GM21526 (cell line): ENCODE measurements around the gene HSPA12A.

Source experiments
- ATAC-seq: cut with Tn5 transposase; IDR thresholded peaks from one replicate; pipeline ENCODE4 v1.9.1; 2021; ENCODE audit warnings: moderate library complexity; ENCODE audit not compliant: unreplicated experiment, low FRiP score

The HSPA12A gene

GRCh38 chr10:116694927-116695268 is 47.5 kb downstream of the HSPA12A start:
- no peak for ATAC-seq

- no peak for ATAC-seq
Observed at GRCh38 chr10:116694243-116694926, 48.0 kb downstream of the HSPA12A start.

GRCh38 chr10:116692225-116692624 is 50.1 kb downstream of the HSPA12A start:
- no peak for ATAC-seq

- no peak for ATAC-seq
Observed at GRCh38 chr10:116691635-116692034, 50.7 kb downstream of the HSPA12A start.

GRCh38 chr10:116690356-116691322 is 51.7 kb downstream of the HSPA12A start:
- no peak for ATAC-seq

GRCh38 chr10:116689744-116690143 is 52.6 kb downstream of the HSPA12A start:
- no peak for ATAC-seq

- ATAC-seq = no peak
Observed at GRCh38 chr10:116688741-116689495, 53.4 kb downstream of the HSPA12A start.

- ATAC-seq = no peak
Observed at GRCh38 chr10:116688241-116688711, 54.1 kb downstream of the HSPA12A start.

GRCh38 chr10:116687633-116688032 is 54.7 kb downstream of the HSPA12A start:
- no peak for ATAC-seq

GRCh38 chr10:116686632-116687031 is 55.7 kb downstream of the HSPA12A start:
- no peak for ATAC-seq

GRCh38 chr10:116685807-116686206 is 56.6 kb downstream of the HSPA12A start:
- no peak for ATAC-seq

GRCh38 chr10:116684781-116685180 is 57.6 kb downstream of the HSPA12A start:
- no peak for ATAC-seq

- no peak for ATAC-seq
Observed at GRCh38 chr10:116683821-116684220, 58.5 kb downstream of the HSPA12A start.

- no peak for ATAC-seq
Observed at GRCh38 chr10:116683166-116683565, 59.2 kb downstream of the HSPA12A start.

- ATAC-seq = no peak
Observed at GRCh38 chr10:116679351-116679750, 63.0 kb downstream of the HSPA12A start.

GRCh38 chr10:116676633-116677032 is 65.7 kb downstream of the HSPA12A start:
- ATAC-seq = no peak

- ATAC-seq = no peak
Observed at GRCh38 chr10:116676118-116676517, 66.2 kb downstream of the HSPA12A start.

GRCh38 chr10:116674901-116675423 is 67.4 kb downstream of the HSPA12A start:
- no peak for ATAC-seq

GRCh38 chr10:116673866-116674265 is 68.5 kb downstream of the HSPA12A start:
- no peak for ATAC-seq

GRCh38 chr10:116672891-116673290 is 69.5 kb downstream of the HSPA12A start:
- no peak for ATAC-seq
